Transverse colon (tissue), 4 donors: ENCODE results near the gene PJA2.

Experiments used
- EP300 ChIP-seq: sonication (generic); formaldehyde crosslinking; IDR thresholded peaks from one replicate; pipeline ENCODE4 v1.6.1; 2017; ENCODE audit warnings: antibody characterized with exemption, low read depth
- POLR2AphosphoS5 ChIP-seq, 3 donors: sonication (generic); formaldehyde crosslinking; IDR thresholded peaks; one replicate each; pipeline ENCODE4 v1.6.1; 2016; ENCODE audit warnings: antibody characterized with exemption in 3 of 3
- TF ChIP-seq, protein P1 (sequence below), 5 experiments: fragments of 200-600 bp in 3 of 5; fragments of 450-650 bp in 2 of 5; sonication (generic) in 3 of 5; IDR thresholded peaks; 1 replicate in 2 of 5; 2 replicates in 3 of 5; pipeline ENCODE4 v1.5.1; 2016 to 2017; ENCODE audit warnings: antibody characterized with exemption in 5 of 5, inconsistent platforms in 3 of 5, mild to moderate bottlenecking in 2 of 5, moderate library complexity in 1 of 5

DNA sequence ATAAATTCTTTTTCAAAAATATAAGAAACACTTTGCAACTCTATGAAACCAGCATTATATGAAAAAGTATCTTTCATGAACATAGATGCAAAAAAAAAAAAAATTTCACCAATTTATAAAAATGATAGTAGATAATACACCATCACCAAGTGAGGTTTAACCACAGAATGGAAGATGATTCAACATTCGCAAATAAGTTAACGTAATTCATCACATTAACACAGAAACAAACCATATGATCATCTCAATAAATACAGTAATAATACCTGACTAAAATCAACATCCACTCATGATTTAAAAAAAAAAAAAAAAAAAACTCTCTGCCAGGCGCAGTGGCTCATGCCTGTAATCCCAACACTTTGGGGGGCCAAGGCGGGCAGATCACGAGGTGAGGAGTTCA lies 6.3 kb downstream of the PJA2 start:
- TF ChIP-seq, protein P1, sequence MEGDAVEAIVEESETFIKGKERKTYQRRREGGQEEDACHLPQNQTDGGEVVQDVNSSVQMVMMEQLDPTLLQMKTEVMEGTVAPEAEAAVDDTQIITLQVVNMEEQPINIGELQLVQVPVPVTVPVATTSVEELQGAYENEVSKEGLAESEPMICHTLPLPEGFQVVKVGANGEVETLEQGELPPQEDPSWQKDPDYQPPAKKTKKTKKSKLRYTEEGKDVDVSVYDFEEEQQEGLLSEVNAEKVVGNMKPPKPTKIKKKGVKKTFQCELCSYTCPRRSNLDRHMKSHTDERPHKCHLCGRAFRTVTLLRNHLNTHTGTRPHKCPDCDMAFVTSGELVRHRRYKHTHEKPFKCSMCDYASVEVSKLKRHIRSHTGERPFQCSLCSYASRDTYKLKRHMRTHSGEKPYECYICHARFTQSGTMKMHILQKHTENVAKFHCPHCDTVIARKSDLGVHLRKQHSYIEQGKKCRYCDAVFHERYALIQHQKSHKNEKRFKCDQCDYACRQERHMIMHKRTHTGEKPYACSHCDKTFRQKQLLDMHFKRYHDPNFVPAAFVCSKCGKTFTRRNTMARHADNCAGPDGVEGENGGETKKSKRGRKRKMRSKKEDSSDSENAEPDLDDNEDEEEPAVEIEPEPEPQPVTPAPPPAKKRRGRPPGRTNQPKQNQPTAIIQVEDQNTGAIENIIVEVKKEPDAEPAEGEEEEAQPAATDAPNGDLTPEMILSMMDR (IDR thresholded peaks at IDR 0.05), result no peak
- no peak for TF ChIP-seq EP300
- TF ChIP-seq POLR2AphosphoS5 (IDR thresholded peaks at IDR 0.05), result no peak
